ENCODE results near the gene TCF12. TPM values are rescaled to one million over a fixed set of nuclear protein-coding genes. Genes with fewer than 3 reads are reported as not detected.

The TCF12 gene
- total RNA-seq, 1 donor from 2014 or later: 84.6 TPM

DNA sequence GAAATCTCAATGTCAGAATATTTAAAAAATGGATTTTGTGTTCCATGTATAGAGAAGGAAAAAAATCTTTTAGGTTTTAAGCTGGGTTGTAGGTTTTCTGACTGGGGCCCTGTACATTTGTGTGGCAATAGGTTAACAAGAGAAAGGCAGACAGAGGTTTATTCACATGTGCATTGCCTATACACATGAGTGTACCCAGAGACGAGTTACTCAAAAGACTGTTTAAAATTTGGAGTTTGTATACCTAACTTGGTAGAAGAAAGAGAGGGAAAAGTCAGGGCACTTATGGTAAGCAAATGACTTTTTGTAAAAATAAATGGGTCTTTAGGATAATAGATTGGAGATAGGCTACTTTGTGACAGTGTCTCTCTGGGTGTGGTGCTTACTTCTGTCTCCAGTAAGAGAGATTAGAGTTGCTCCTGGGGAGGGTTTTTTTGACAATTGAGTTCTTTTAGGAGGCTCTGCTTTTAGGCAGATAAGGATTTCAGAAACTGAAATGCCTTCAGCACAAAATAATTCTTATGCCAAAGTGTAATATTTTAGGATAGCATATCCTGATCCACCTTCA, 225.2 kb downstream of the TCF12 start:
- H3K36me3 ChIP-seq (ENCODE audit: control insufficient read depth, insufficient read depth, low read length): no peaks in the 10 kb centered on the region
- no peak for DNase-seq (ENCODE audit: low read depth)
- H3K4me3 ChIP-seq (ENCODE audit: low read depth, low read length): no peak overlapping the region
- no peaks in the 10 kb centered on the region for H3K27me3 ChIP-seq (ENCODE audit: control insufficient read depth, insufficient read depth, low read length)
- TF ChIP-seq, protein P1, sequence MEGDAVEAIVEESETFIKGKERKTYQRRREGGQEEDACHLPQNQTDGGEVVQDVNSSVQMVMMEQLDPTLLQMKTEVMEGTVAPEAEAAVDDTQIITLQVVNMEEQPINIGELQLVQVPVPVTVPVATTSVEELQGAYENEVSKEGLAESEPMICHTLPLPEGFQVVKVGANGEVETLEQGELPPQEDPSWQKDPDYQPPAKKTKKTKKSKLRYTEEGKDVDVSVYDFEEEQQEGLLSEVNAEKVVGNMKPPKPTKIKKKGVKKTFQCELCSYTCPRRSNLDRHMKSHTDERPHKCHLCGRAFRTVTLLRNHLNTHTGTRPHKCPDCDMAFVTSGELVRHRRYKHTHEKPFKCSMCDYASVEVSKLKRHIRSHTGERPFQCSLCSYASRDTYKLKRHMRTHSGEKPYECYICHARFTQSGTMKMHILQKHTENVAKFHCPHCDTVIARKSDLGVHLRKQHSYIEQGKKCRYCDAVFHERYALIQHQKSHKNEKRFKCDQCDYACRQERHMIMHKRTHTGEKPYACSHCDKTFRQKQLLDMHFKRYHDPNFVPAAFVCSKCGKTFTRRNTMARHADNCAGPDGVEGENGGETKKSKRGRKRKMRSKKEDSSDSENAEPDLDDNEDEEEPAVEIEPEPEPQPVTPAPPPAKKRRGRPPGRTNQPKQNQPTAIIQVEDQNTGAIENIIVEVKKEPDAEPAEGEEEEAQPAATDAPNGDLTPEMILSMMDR (IDR thresholded peaks at IDR 0.05; ENCODE audit: insufficient read depth, low read length, poor library complexity, severe bottlenecking): no peak

DNA sequence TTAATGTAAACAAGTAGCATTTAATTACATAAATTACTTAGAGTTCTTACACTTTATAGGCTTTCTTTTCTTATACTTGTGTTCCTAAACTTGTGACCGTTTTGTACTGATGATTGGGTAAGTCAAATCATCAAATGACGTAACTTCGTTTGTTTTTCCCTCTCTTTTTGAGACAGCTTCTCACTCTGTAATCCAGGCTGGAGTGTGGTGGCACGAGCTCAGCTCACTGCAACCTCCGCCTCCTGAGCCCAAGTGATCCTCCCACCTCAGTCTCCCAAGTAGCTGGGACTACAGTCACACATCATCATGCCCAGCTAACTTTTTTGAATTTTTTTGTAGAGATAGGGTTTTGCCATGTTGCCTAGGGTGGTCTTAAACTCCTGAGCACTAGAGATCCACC, 226.0 kb downstream of the TCF12 start:
- no peak for DNase-seq (ENCODE audit: low read depth)
- no peaks in the 10 kb centered on the region for H3K36me3 ChIP-seq (ENCODE audit: control insufficient read depth, insufficient read depth, low read length)
- H3K27me3 ChIP-seq (ENCODE audit: control insufficient read depth, insufficient read depth, low read length): no peaks in the 10 kb centered on the region
- TF ChIP-seq, protein P1 (IDR thresholded peaks at IDR 0.05; ENCODE audit: insufficient read depth, low read length, poor library complexity, severe bottlenecking): no peak
- no peak overlapping the region for H3K4me3 ChIP-seq (ENCODE audit: low read depth, low read length)

DNA sequence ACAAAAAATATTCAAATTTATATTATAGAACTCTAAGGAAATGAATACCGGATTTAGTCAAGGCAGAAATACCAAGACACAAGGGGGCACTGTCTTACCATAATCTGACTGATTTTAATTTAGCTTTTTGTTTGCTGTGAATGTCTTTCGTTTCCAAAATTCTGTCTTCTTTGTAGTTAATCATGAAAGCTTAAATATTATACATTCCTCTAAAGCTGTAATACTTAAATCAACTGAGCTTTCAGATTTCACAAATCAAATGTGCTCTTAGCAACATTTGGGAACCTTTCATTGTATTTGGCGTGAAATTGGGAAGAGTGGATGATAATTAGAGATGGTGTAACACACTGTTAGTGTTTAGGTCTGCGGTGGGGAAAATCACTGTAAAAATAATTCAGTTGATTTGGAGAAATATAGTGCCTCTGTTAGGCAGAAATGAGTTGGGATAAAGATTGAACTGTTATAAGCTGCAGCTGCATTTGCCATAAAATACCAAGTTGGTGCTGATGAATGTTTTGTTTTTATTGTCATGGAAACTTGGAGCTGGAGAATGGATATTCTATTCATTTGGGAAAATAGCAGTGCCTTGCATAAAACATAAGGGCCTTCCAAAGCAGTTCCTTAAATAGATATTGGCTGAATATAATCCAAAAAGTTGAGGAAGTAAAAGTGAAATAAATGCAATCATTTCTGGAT, 228.2 kb downstream of the TCF12 start:
- TF ChIP-seq, protein P1 (IDR thresholded peaks at IDR 0.05; ENCODE audit: insufficient read depth, low read length, poor library complexity, severe bottlenecking): peak; percentile 60
- Histone ChIP-seq H3K4me3 (ENCODE audit: low read depth, low read length) (no peak overlapping the region), H3K36me3 (ENCODE audit: control insufficient read depth, insufficient read depth, low read length) (no peaks in the 10 kb centered on the region), H3K27me3 (ENCODE audit: control insufficient read depth, insufficient read depth, low read length) (no peaks in the 10 kb centered on the region)
- DNase-seq (ENCODE audit: low read depth): no peak

DNA sequence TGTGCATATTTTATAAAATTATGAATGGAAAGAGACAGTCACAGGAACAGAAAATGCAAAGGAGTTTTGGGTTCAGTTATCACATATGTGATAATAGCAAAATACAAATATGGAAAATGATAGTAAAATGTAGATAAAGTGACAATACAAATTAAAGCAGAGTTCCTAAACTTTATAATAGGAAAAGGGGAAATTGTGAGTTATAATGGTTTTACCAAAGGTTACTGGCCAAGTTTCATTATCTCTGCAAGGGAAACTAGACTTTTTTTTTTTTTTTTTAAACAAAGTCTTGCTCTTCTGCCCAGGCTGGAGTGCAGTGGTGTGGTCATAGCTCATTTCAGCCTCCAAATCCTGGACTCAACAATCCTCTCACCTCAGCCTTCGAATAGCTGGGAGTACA, 229.2 kb downstream of the TCF12 start:
- Histone ChIP-seq H3K36me3 (ENCODE audit: control insufficient read depth, insufficient read depth, low read length) (no peaks in the 10 kb centered on the region), H3K4me3 (ENCODE audit: low read depth, low read length) (no peak overlapping the region), H3K27me3 (ENCODE audit: control insufficient read depth, insufficient read depth, low read length) (no peaks in the 10 kb centered on the region)
- TF ChIP-seq, protein P1 (IDR thresholded peaks at IDR 0.05; ENCODE audit: insufficient read depth, low read length, poor library complexity, severe bottlenecking): no peak
- DNase-seq (ENCODE audit: low read depth): no peak

DNA sequence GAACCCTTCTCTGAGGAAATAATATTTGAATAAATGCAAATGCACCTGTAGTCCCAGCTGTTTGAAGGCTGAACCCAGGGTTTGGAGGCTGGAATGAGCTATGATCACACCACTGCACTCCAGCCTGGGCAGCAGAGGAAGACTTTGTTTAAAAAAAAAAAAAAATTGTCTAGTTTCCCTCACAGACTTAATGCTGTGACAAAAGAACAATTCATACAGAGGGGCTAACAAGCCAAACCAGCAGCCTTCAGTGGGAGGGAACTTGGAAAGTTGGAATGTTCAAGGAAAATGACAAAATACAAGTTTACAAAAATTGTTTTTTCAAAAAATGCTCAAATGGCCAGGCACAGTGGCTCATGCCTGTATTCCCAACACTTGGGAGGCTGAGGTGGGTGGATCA, 229.8 kb downstream of the TCF12 start:
- Histone ChIP-seq H3K4me3 (ENCODE audit: low read depth, low read length) (no peak overlapping the region), H3K36me3 (ENCODE audit: control insufficient read depth, insufficient read depth, low read length) (no peaks in the 10 kb centered on the region), H3K27me3 (ENCODE audit: control insufficient read depth, insufficient read depth, low read length) (no peaks in the 10 kb centered on the region)
- no peak for DNase-seq (ENCODE audit: low read depth)
- TF ChIP-seq, protein P1 (IDR thresholded peaks at IDR 0.05; ENCODE audit: insufficient read depth, low read length, poor library complexity, severe bottlenecking): no peak

DNA sequence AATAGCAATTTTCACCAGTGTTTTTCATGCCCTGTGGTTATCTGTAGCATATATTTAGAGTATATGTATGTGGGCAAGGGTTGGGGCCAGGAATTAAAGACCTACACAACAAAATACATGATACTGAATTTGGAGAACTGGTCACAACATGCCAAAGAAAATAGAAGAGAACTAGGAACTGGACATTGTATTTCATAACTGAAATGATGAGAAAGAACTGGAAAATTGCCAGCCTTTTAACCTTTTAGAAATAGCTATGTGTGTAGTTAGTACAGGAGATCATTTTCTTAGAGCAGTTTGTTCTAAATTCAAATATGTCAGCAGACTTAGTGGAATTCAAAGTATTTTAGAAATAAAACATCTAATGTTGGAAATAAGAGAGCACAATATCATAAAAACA, 230.8 kb downstream of the TCF12 start:
- Histone ChIP-seq H3K4me3 (ENCODE audit: low read depth, low read length) (no peak overlapping the region), H3K27me3 (ENCODE audit: control insufficient read depth, insufficient read depth, low read length) (no peaks in the 10 kb centered on the region), H3K36me3 (ENCODE audit: control insufficient read depth, insufficient read depth, low read length) (no peaks in the 10 kb centered on the region)
- no peak for DNase-seq (ENCODE audit: low read depth)
- TF ChIP-seq, protein P1 (IDR thresholded peaks at IDR 0.05; ENCODE audit: insufficient read depth, low read length, poor library complexity, severe bottlenecking): no peak

All from kidney epithelial cell (primary cell).